WTC11 (cell line): ENCODE results near the gene NSD1.

Experiments
- CREM ChIP-seq: sonication (generic); formaldehyde crosslinking; IDR thresholded peaks from 2 replicates; pipeline ENCODE4 v1.8.1; 2022; ENCODE audit warnings: mild to moderate bottlenecking, missing genetic modification reagents, moderate library complexity
- GABPB1 ChIP-seq: sonication (generic); formaldehyde crosslinking; IDR thresholded peaks from 2 replicates; pipeline ENCODE4 v1.8.1; 2023; ENCODE audit warnings: mild to moderate bottlenecking, missing genetic modification reagents
- ZNF232 ChIP-seq: sonication (generic); formaldehyde crosslinking; IDR thresholded peaks from 2 replicates; pipeline ENCODE4 v1.8.0; 2022; ENCODE audit warnings: mild to moderate bottlenecking, missing genetic modification reagents
- TF ChIP-seq, protein P1 (sequence below): fragments of 200-600 bp; IDR thresholded peaks from 2 replicates; pipeline ENCODE4 v1.8.0; 2022; ENCODE audit warnings: antibody characterized with exemption
- TF ChIP-seq, protein P2 (sequence below): sonication (generic); formaldehyde crosslinking; IDR thresholded peaks from 2 replicates; pipeline ENCODE4 v1.8.1; 2022; ENCODE audit warnings: low read depth, mild to moderate bottlenecking, moderate library complexity, missing genetic modification reagents, borderline replicate concordance
- TF ChIP-seq, protein P3 (sequence below): sonication (generic); formaldehyde crosslinking; IDR thresholded peaks from 2 replicates; pipeline ENCODE4 v1.8.0; 2023; ENCODE audit warnings: missing genetic modification reagents, mild to moderate bottlenecking, borderline replicate concordance
- TF ChIP-seq, protein P4 (sequence below): sonication (generic); formaldehyde crosslinking; IDR thresholded peaks from 2 replicates; pipeline ENCODE4 v1.8.1; 2023; ENCODE audit warnings: mild to moderate bottlenecking, missing genetic modification reagents, moderate library complexity
- TF ChIP-seq, protein P5 (sequence below): sonication (generic); formaldehyde crosslinking; IDR thresholded peaks from 2 replicates; pipeline ENCODE4 v1.8.1; 2022; ENCODE audit warnings: missing genetic modification reagents, borderline replicate concordance
- TF ChIP-seq, protein P6 (sequence below): sonication (generic); formaldehyde crosslinking; IDR thresholded peaks from 2 replicates; pipeline ENCODE4 v1.8.0; 2023; ENCODE audit warnings: missing genetic modification reagents

DNA sequence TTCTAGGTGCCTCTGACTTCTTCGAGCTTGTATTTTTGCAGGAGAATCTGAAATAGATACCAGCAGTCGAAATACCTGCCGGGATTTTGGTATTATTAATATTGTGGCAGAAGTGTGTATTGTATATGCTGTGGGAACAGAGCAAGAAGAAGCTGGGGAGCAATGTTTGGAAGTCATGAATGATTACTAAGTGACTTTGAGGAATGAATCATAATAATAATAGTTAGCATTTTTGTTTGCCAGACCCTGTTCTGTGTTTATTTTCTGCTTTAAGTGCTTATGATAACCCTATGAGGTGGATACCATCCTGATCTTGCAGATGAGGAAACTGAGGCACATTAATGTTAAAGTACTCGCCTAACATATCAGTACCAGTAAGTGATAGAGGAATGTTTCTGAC is 137.5 kb downstream of the NSD1 start:
- TF ChIP-seq, protein P1, sequence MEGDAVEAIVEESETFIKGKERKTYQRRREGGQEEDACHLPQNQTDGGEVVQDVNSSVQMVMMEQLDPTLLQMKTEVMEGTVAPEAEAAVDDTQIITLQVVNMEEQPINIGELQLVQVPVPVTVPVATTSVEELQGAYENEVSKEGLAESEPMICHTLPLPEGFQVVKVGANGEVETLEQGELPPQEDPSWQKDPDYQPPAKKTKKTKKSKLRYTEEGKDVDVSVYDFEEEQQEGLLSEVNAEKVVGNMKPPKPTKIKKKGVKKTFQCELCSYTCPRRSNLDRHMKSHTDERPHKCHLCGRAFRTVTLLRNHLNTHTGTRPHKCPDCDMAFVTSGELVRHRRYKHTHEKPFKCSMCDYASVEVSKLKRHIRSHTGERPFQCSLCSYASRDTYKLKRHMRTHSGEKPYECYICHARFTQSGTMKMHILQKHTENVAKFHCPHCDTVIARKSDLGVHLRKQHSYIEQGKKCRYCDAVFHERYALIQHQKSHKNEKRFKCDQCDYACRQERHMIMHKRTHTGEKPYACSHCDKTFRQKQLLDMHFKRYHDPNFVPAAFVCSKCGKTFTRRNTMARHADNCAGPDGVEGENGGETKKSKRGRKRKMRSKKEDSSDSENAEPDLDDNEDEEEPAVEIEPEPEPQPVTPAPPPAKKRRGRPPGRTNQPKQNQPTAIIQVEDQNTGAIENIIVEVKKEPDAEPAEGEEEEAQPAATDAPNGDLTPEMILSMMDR, result no peak
- TF ChIP-seq ZNF232 (CRISPR knock-in tag) (no peak), GABPB1 (CRISPR knock-in tag) (no peak), CREM (CRISPR knock-in tag) (no peak)
- TF ChIP-seq, protein P2, sequence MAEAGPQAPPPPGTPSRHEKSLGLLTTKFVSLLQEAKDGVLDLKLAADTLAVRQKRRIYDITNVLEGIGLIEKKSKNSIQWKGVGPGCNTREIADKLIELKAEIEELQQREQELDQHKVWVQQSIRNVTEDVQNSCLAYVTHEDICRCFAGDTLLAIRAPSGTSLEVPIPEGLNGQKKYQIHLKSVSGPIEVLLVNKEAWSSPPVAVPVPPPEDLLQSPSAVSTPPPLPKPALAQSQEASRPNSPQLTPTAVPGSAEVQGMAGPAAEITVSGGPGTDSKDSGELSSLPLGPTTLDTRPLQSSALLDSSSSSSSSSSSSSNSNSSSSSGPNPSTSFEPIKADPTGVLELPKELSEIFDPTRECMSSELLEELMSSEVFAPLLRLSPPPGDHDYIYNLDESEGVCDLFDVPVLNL (CRISPR knock-in tag), result no peak
- TF ChIP-seq, protein P3, sequence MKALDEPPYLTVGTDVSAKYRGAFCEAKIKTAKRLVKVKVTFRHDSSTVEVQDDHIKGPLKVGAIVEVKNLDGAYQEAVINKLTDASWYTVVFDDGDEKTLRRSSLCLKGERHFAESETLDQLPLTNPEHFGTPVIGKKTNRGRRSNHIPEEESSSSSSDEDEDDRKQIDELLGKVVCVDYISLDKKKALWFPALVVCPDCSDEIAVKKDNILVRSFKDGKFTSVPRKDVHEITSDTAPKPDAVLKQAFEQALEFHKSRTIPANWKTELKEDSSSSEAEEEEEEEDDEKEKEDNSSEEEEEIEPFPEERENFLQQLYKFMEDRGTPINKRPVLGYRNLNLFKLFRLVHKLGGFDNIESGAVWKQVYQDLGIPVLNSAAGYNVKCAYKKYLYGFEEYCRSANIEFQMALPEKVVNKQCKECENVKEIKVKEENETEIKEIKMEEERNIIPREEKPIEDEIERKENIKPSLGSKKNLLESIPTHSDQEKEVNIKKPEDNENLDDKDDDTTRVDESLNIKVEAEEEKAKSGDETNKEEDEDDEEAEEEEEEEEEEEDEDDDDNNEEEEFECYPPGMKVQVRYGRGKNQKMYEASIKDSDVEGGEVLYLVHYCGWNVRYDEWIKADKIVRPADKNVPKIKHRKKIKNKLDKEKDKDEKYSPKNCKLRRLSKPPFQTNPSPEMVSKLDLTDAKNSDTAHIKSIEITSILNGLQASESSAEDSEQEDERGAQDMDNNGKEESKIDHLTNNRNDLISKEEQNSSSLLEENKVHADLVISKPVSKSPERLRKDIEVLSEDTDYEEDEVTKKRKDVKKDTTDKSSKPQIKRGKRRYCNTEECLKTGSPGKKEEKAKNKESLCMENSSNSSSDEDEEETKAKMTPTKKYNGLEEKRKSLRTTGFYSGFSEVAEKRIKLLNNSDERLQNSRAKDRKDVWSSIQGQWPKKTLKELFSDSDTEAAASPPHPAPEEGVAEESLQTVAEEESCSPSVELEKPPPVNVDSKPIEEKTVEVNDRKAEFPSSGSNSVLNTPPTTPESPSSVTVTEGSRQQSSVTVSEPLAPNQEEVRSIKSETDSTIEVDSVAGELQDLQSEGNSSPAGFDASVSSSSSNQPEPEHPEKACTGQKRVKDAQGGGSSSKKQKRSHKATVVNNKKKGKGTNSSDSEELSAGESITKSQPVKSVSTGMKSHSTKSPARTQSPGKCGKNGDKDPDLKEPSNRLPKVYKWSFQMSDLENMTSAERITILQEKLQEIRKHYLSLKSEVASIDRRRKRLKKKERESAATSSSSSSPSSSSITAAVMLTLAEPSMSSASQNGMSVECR (CRISPR knock-in tag), result no peak
- TF ChIP-seq, protein P4, sequence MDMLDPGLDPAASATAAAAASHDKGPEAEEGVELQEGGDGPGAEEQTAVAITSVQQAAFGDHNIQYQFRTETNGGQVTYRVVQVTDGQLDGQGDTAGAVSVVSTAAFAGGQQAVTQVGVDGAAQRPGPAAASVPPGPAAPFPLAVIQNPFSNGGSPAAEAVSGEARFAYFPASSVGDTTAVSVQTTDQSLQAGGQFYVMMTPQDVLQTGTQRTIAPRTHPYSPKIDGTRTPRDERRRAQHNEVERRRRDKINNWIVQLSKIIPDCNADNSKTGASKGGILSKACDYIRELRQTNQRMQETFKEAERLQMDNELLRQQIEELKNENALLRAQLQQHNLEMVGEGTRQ, result no peak
- TF ChIP-seq, protein P5, sequence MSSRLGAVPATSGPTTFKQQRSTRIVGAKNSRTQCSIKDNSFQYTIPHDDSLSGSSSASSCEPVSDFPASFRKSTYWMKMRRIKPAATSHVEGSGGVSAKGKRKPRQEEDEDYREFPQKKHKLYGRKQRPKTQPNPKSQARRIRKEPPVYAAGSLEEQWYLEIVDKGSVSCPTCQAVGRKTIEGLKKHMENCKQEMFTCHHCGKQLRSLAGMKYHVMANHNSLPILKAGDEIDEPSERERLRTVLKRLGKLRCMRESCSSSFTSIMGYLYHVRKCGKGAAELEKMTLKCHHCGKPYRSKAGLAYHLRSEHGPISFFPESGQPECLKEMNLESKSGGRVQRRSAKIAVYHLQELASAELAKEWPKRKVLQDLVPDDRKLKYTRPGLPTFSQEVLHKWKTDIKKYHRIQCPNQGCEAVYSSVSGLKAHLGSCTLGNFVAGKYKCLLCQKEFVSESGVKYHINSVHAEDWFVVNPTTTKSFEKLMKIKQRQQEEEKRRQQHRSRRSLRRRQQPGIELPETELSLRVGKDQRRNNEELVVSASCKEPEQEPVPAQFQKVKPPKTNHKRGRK (CRISPR knock-in tag), result no peak
- TF ChIP-seq, protein P6, sequence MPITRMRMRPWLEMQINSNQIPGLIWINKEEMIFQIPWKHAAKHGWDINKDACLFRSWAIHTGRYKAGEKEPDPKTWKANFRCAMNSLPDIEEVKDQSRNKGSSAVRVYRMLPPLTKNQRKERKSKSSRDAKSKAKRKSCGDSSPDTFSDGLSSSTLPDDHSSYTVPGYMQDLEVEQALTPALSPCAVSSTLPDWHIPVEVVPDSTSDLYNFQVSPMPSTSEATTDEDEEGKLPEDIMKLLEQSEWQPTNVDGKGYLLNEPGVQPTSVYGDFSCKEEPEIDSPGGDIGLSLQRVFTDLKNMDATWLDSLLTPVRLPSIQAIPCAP, result no peak
